Kidney (tissue), 14 donors: ENCODE data around the gene PPARA. TPM values are rescaled to one million over a fixed set of nuclear protein-coding genes. Genes with fewer than 3 reads are reported as not detected.

Experiments used
- DNase-seq, 5 donors: peaks; one replicate each; pipeline ENCODE4 v3.0.0-alpha.2; 2013 to 2020
- FAIRE-seq: peaks from 2 replicates; lab custom pipeline; 2012; peaks lifted over from hg19 to GRCh38; lab: Jason Lieb, UNC
- H3K27ac ChIP-seq, 2 donors: one replicate each; pipeline ENCODE4 v1.7.0; 2013; ENCODE audit warnings: low read depth in 2 of 2, low read length in 2 of 2, inconsistent platforms in 1 of 2
- H3K27me3 ChIP-seq: one replicate; pipeline ENCODE4 v1.7.1; 2013; ENCODE audit warnings: low read length, inconsistent platforms; ENCODE audit not compliant: control insufficient read depth, insufficient read depth
- H3K36me3 ChIP-seq, 3 donors: one replicate each; pipeline versions ENCODE4 v1.7.0 to v1.7.1; 2013; ENCODE audit warnings: low read length in 3 of 3, control low read depth in 1 of 3, inconsistent platforms in 1 of 3; ENCODE audit not compliant: insufficient read depth in 3 of 3, control insufficient read depth in 2 of 3
- H3K4me1 ChIP-seq, 3 donors: one replicate each; pipeline versions ENCODE4 v1.7.0 to v1.7.1; 2013; ENCODE audit warnings: low read length in 3 of 3, inconsistent platforms in 1 of 3, low read depth in 1 of 3; ENCODE audit not compliant: control insufficient read depth in 2 of 3, insufficient read depth in 2 of 3
- H3K4me3 ChIP-seq, 3 donors: one replicate each; pipeline versions ENCODE4 v1.7.0 to v1.8.1; 2013; ENCODE audit warnings: low read length in 3 of 3, control low read depth in 1 of 3, inconsistent platforms in 1 of 3
- H3K9ac ChIP-seq, 3 donors: one replicate each; pipeline versions ENCODE4 v1.7.0 to v1.7.1; 2013; ENCODE audit warnings: low read length in 3 of 3, control low read depth in 1 of 3, inconsistent platforms in 1 of 3
- H3K9me3 ChIP-seq, 3 donors: one replicate each; pipeline versions ENCODE4 v1.7.0 to v1.7.1; 2013; ENCODE audit warnings: low read length in 3 of 3, control low read depth in 1 of 3, inconsistent platforms in 1 of 3; ENCODE audit not compliant: control insufficient read depth in 2 of 3, insufficient read depth in 1 of 3
- intact Hi-C: fragments of 100-400 bp; cut with DNase I; formaldehyde crosslinking; loops from one replicate; pipeline ENCODE4 v1.11.1; 2022
- polyA plus RNA-seq: library from polyadenylated mRNA; stranded (reverse); fragments of 350-450 nt; fragmentation: Illumina TruSeq; extraction: RNeasy Lipid Tissue Mini Kit (QIAGEN cat#74804); gene quantifications from one replicate; pipeline ENCODE4 v1.2.3, GENCODE V29; 2014; ENCODE audit warnings: low read depth, low replicate concordance; ENCODE audit not compliant: insufficient read depth
- total RNA-seq: library from RNA; stranded (reverse); fragmentation: NEBNext Ultra II Directional; extraction: Animal tissue kit (Norgen Biotek cat#: 25700); gene quantifications from one replicate; pipeline ENCODE4 v1.2.1, GENCODE V29; 2021
- TF ChIP-seq, protein P1 (sequence below): IDR thresholded peaks from 3 replicates; pipeline ENCODE4 v1.5.1; 2012; ENCODE audit warnings: mild to moderate bottlenecking, moderate library complexity, borderline replicate concordance; ENCODE audit not compliant: insufficient read depth; ENCODE audit errors: extremely low read depth
- donor health status: control.
- donor health status: control.
- donor health status: control.
- donor health status: control.
- donor health status: control.
- donor health status: DM: yes; HTN: yes; CAD: no.
- donor health status: Normal renal cell carcinoma (clear cell type).

PPARA gene
- total and polyA plus RNA-seq, 2 donors from 2014 or later, result 15.8 to 36.8 TPM

DNA sequence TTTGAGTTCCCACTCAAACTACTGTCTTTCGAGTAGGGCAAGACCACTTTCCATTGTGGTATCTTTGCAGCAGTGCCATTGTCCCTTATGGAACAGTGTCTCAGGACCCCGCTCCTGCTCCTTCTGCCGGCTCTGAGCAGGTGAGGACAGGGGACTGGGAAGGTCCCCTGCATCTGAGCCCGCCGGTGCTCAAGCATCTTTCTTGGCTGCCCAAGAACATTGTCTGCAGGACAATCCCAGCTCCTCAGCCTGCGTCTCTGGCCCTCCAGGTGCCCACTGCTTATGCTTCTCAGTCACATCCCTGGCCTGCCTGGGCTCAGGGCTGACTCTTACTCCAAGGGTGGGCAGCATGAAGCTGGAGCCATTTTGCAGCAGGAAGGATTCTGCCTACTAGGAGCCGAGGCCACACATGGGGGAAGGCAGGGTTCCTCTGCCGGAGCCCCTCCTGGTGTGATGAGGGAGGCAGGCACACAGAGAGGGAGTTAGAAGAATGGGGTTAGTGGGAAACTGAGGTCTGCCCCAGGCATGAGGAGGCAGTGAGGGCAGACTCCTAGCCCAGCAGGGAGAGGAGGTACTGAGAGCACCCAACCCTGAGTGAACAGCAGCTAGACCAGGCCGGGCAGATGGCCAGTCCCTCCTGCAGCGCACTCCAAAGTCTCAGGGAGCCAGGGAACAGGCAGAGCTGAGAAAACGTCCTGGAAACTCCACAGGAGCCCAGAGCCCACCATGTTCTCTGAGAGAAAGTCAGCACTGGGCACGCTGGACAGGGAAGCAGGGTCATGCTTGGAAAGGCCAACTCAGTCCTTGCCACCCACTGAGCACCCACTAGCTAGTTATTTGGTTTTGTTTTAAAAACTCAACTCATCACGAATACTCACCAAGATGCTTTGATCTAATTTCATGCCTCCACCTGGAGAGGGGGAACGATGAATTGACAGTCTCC is 7.5 kb upstream of the PPARA start:
- Histone ChIP-seq H3K27me3 (no peaks in the 10 kb centered on the region), H3K4me3 (no peak overlapping the region), H3K4me1 (peaks cover 0 to 26% (median 11%) of the 10 kb centered on the region in 3 donors), H3K9me3 (no peaks in the 10 kb centered on the region), H3K9ac (no peak overlapping the region), H3K36me3 (no peaks in the 10 kb centered on the region), H3K27ac (no peak overlapping the region)
- TF ChIP-seq, protein P1, sequence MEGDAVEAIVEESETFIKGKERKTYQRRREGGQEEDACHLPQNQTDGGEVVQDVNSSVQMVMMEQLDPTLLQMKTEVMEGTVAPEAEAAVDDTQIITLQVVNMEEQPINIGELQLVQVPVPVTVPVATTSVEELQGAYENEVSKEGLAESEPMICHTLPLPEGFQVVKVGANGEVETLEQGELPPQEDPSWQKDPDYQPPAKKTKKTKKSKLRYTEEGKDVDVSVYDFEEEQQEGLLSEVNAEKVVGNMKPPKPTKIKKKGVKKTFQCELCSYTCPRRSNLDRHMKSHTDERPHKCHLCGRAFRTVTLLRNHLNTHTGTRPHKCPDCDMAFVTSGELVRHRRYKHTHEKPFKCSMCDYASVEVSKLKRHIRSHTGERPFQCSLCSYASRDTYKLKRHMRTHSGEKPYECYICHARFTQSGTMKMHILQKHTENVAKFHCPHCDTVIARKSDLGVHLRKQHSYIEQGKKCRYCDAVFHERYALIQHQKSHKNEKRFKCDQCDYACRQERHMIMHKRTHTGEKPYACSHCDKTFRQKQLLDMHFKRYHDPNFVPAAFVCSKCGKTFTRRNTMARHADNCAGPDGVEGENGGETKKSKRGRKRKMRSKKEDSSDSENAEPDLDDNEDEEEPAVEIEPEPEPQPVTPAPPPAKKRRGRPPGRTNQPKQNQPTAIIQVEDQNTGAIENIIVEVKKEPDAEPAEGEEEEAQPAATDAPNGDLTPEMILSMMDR, result no peak
- DNase-seq (peak in 1 of 5 donors; percentile 67), FAIRE-seq (no peak)
- intact Hi-C loops, result no loop called here

- peak in 1 of 5 donors; percentile 53 for DNase-seq
- peaks cover 0 to 28% (median 19%) of the 10 kb centered on the region in 3 donors for H3K4me1 ChIP-seq
Observed at GRCh38 chr22:46143491-46144147, 6.7 kb upstream of the PPARA start.

GRCh38 chr22:46145361-46145851 is 4.9 kb upstream of the PPARA start:
- DNase-seq, result peak in 1 of 5 donors; percentile 63
- H3K9ac ChIP-seq, result no peak overlapping the region
- H3K4me3 ChIP-seq, result no peak overlapping the region
- H3K27me3 ChIP-seq, result no peaks in the 10 kb centered on the region
- H3K27ac ChIP-seq, result no peak overlapping the region
- no peaks in the 10 kb centered on the region for H3K36me3 ChIP-seq
- H3K4me1 ChIP-seq, result peaks cover 0 to 28% (median 25%) of the 10 kb centered on the region in 3 donors
- no peak for FAIRE-seq
- intact Hi-C loops, result no loop called here
- H3K9me3 ChIP-seq, result no peaks in the 10 kb centered on the region
- TF ChIP-seq, protein P1, result no peak

More at GRCh38 chr22:46143491-46144147, 6.7 kb upstream of the PPARA start:
- intact Hi-C loops, result no loop called here
- Histone ChIP-seq H3K27ac (no peak overlapping the region), H3K4me3 (no peak overlapping the region), H3K27me3 (no peaks in the 10 kb centered on the region), H3K9ac (no peak overlapping the region), H3K36me3 (no peaks in the 10 kb centered on the region), H3K9me3 (no peaks in the 10 kb centered on the region)
- TF ChIP-seq, protein P1, result no peak
- FAIRE-seq, result no peak
